AG10803 (cell line): ENCODE data around the gene TECR.

Source experiments
- DNase-seq: peaks from one replicate; pipeline ENCODE4 v3.0.0; 2010; ENCODE audit warnings: low read depth
- H3K4me3 ChIP-seq: 2 replicates; pipeline ENCODE4 v1.5.1; 2011; ENCODE audit warnings: mild to moderate bottlenecking, low read length, control low read depth
- TF ChIP-seq, protein P1 (sequence below): conservative IDR thresholded peaks from 2 replicates; pipeline ENCODE4 v1.5.1; 2011; ENCODE audit warnings: mild to moderate bottlenecking, low read length, control low read depth, inconsistent platforms

TECR gene

DNA sequence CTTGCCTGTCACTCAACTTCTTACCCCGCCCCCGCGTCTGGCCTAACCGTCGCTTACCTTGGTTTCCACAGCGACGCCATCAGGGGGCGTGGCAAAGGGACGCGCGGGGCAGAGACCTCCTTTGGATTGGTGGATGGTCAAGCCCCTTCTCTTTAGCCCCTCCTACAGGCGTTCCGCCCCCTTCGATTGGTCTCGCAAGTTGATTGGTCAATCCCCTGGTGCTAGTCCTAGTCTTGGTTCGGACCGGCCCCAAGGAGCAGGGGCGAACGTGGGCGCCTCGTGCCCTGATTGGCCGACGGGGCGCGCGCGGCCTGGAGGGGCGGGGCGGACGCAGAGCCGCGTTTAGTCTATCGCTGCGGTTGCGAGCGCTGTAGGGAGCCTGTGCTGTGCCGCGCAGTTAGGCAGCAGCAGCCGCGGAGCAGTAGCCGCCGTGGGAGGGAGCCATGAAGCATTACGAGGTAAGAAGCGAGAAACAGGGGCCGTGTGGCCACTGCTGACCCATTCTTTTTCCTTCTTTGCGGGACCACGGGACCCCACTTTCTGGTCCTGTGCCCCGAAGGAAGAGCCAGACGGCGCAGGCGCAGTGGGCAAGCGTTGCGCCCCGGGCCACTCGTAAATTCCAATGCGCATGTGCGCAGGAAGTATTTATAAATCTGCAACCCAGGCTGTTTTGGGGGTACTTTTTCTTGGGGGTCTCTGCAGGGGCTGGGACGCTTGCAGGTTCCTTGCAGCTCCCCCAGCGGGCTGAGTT lies at the start of gene TECR:
Gene TECR (plus strand): TSS at position 341 of the 751 bp plus-strand sequence. CDS start 103 bp downstream, at position 444.
- peak; percentile 100 for DNase-seq
- TF ChIP-seq, protein P1, sequence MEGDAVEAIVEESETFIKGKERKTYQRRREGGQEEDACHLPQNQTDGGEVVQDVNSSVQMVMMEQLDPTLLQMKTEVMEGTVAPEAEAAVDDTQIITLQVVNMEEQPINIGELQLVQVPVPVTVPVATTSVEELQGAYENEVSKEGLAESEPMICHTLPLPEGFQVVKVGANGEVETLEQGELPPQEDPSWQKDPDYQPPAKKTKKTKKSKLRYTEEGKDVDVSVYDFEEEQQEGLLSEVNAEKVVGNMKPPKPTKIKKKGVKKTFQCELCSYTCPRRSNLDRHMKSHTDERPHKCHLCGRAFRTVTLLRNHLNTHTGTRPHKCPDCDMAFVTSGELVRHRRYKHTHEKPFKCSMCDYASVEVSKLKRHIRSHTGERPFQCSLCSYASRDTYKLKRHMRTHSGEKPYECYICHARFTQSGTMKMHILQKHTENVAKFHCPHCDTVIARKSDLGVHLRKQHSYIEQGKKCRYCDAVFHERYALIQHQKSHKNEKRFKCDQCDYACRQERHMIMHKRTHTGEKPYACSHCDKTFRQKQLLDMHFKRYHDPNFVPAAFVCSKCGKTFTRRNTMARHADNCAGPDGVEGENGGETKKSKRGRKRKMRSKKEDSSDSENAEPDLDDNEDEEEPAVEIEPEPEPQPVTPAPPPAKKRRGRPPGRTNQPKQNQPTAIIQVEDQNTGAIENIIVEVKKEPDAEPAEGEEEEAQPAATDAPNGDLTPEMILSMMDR = no peak
- peak within 1 kb of the TSS; percentile 78 for H3K4me3 ChIP-seq

GRCh38 chr19:14479975-14480699 lies 49.3 kb upstream of the TECR start:
- H3K4me3 ChIP-seq = no peak overlapping the region
- DNase-seq = no peak
- TF ChIP-seq, protein P1 = peak; percentile 59

DNA sequence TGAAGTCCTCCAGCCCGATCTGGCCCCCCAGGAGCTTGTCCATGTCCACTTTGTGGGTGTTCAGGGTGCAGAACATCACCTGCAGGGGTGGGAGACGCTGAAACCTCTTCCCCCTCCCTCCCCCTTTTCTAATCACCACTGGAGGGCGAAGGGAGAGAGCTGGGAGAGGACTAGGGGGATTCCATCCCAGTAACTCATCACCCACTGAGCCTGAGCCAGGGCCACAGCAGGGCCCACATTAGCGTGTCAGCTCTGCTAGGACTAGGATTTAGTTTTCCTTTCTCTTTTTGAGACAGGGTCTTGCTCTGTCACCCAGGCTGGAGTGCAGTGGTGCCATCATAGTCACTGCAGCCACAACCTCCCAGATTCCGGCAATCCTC lies 48.7 kb upstream of the TECR start:
- no peak for DNase-seq
- TF ChIP-seq, protein P1 = no peak
- no peak overlapping the region for H3K4me3 ChIP-seq

- TF ChIP-seq, protein P1 = no peak
- DNase-seq = no peak
- no peak overlapping the region for H3K4me3 ChIP-seq
Observed at GRCh38 chr19:14482172-14482941, 47.0 kb upstream of the TECR start.

GRCh38 chr19:14487370-14488125 lies 41.8 kb upstream of the TECR start:
- TF ChIP-seq, protein P1 = no peak
- no peak overlapping the region for H3K4me3 ChIP-seq
- DNase-seq = no peak

DNA sequence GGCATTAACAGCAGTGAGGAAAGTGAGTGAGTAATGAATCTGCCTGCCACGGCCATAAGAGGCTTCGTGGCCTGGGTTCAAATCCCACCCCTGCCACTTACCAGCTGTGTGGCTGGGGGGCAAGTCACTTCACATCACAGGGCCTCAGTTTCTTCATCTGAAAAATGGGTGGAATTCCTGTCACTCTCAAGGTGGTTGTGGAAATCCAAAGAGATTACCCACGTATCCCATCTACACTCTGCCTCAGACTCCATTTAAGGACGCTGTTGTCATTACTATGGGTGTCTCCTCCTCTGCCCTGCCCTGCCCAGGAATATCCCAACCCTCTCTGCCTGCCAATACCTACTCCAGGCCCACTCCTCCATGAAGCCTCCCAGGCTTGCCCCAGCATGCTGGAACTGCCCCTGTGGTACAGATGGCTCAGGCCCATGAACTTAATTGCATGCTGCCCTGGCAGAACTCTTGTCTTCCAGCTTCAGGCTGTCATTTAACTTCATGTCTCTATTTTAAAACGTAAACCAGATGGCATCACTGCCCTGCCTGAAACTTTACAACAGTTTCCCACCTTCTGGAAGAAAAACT lies 36.5 kb upstream of the TECR start:
- TF ChIP-seq, protein P1 = no peak
- H3K4me3 ChIP-seq = no peak overlapping the region
- DNase-seq = no peak
